Epithelial cell of proximal tubule (primary cell): ENCODE data around the gene OR2A1. TPM values are rescaled to one million over a fixed set of nuclear protein-coding genes. Genes with fewer than 3 reads are reported as not detected.

Experiments used
- total RNA-seq: library from RNA; depleted of rRNA; stranded (reverse); fragments of >200 nt; gene quantifications from 2 replicates; pipeline ENCODE4 v1.2.3, GENCODE V29; 2015

Gene OR2A1
- total RNA-seq, 1 donor from 2014 or later = 0.17 TPM

Other genes starting within 250 kb of the OR2A1 start
- gene OR2A25, start 242.6 kb upstream of the OR2A1 start, total RNA-seq = not detected in 2 replicates
- gene OR2A12, start 226.1 kb upstream of the OR2A1 start, total RNA-seq = not detected in 2 replicates
- gene OR2A2, start 202.8 kb upstream of the OR2A1 start, total RNA-seq = not detected in 2 replicates
- gene OR2A14, start 189.2 kb upstream of the OR2A1 start, total RNA-seq = not detected in 2 replicates
- 2.8 and 3.8 TPM in 2 replicates for gene CTAGE4, start 129.0 kb upstream of the OR2A1 start, total RNA-seq
- gene ARHGEF35, start 116.6 kb upstream of the OR2A1 start, total RNA-seq = 3.3 and 5.3 TPM in 2 replicates
- not detected in 2 replicates for gene OR2A42, start 72.8 kb upstream of the OR2A1 start, total RNA-seq
- 2.0 and 8.0 TPM in 2 replicates for gene OR2A7, start 47.6 kb upstream of the OR2A1 start, total RNA-seq
- 9.5 TPM in 1 of 2 replicates, not detected in the other for gene CTAGE8, start 43.1 kb upstream of the OR2A1 start, total RNA-seq
- gene ARHGEF5, start 43.0 kb downstream of the OR2A1 start, total RNA-seq = 22.4 and 34.5 TPM in 2 replicates
- not detected in 2 replicates for gene NOBOX, start 91.3 kb downstream of the OR2A1 start, total RNA-seq